ENCODE data around the gene MICAL1. TPM values are rescaled to one million over a fixed set of nuclear protein-coding genes. Genes with fewer than 3 reads are reported as not detected.

MICAL1 gene
- total RNA-seq, 1 experiment from 2014 or later = 9.1 TPM

GRCh38 chr6:109450801-109451200 is 4.8 kb downstream of the MICAL1 start:
- Histone ChIP-seq H3K79me2 (ENCODE audit: low read length) (no peaks in the 10 kb centered on the region), H3K27me3 (ENCODE audit: low read length) (no peaks in the 10 kb centered on the region), H3K9me2 (replicated peaks; ENCODE audit: low read length) (no peaks in the 10 kb centered on the region), H3K9me3 (ENCODE audit: low read length) (no peaks in the 10 kb centered on the region), H3K4me2 (ENCODE audit: low read length) (no peak overlapping the region), H3K9ac (ENCODE audit: low read length) (no peak overlapping the region), H3K4me3 (ENCODE audit: low read length) (no peak overlapping the region), H4K20me1 (ENCODE audit: low read length) (no peaks in the 10 kb centered on the region), H3K4me1 (ENCODE audit: insufficient read depth, low read length) (no peaks in the 10 kb centered on the region), H3K27ac (ENCODE audit: low read length) (no peak overlapping the region), H3F3A (ENCODE audit: low read length, unreplicated experiment) (no peaks in the 10 kb centered on the region), H2AFZ (ENCODE audit: low read length) (no peak overlapping the region), H3K36me3 (ENCODE audit: low read depth, low read length) (no peaks in the 10 kb centered on the region)
- CTCF ChIA-PET = no interaction called here
- POLR2A ChIA-PET (ENCODE audit: unreplicated experiment) = no interaction called here
- no peak for ATAC-seq
- no peak for TF ChIP-seq EZH2 (IDR thresholded peaks at IDR 0.05; ENCODE audit: low read length, unreplicated experiment)
- DNase-seq = no peak
- intact Hi-C loops (cut with micrococcal nuclease) = no loop called here
- no TSS peak for BruUV-seq (replicated peaks)

- TF ChIP-seq EZH2 (IDR thresholded peaks at IDR 0.05; ENCODE audit: low read length, unreplicated experiment) = no peak
- ChIA-PET CTCF (no interaction called here), POLR2A (ENCODE audit: unreplicated experiment) (no interaction called here)
- no peaks in the 10 kb centered on the region for H3K9me2 ChIP-seq (replicated peaks; ENCODE audit: low read length)
- H3K4me2 ChIP-seq (ENCODE audit: low read length) = no peak overlapping the region
- H3K9ac ChIP-seq (ENCODE audit: low read length) = no peak overlapping the region
- BruUV-seq (replicated peaks) = no TSS peak
- no peaks in the 10 kb centered on the region for H3K4me1 ChIP-seq (ENCODE audit: insufficient read depth, low read length)
- no peaks in the 10 kb centered on the region for H3K36me3 ChIP-seq (ENCODE audit: low read depth, low read length)
- H3K27ac ChIP-seq (ENCODE audit: low read length) = no peak overlapping the region
- intact Hi-C loops (cut with micrococcal nuclease) = no loop called here
- no peak for DNase-seq
- H4K20me1 ChIP-seq (ENCODE audit: low read length) = no peaks in the 10 kb centered on the region
- H3K79me2 ChIP-seq (ENCODE audit: low read length) = no peaks in the 10 kb centered on the region
- no peak overlapping the region for H2AFZ ChIP-seq (ENCODE audit: low read length)
- ATAC-seq = no peak
- no peaks in the 10 kb centered on the region for H3K9me3 ChIP-seq (ENCODE audit: low read length)
- H3K4me3 ChIP-seq (ENCODE audit: low read length) = no peak overlapping the region
- no peaks in the 10 kb centered on the region for H3F3A ChIP-seq (ENCODE audit: low read length, unreplicated experiment)
- H3K27me3 ChIP-seq (ENCODE audit: low read length) = no peaks in the 10 kb centered on the region
Observed at GRCh38 chr6:109449795-109450673, 5.5 kb downstream of the MICAL1 start.

GRCh38 chr6:109449064-109449794 is 6.3 kb downstream of the MICAL1 start:
- H4K20me1 ChIP-seq (ENCODE audit: low read length) = no peaks in the 10 kb centered on the region
- no peak overlapping the region for H2AFZ ChIP-seq (ENCODE audit: low read length)
- no peak for TF ChIP-seq CTCF (conservative IDR thresholded peaks at IDR 0.05; ENCODE audit: low read depth, low read length)
- TF ChIP-seq EZH2phosphoT487 (IDR thresholded peaks at IDR 0.05; ENCODE audit: borderline replicate concordance, low read length) = no peak
- no peak for TF ChIP-seq EZH2 (IDR thresholded peaks at IDR 0.05; ENCODE audit: low read length, unreplicated experiment)
- no peak overlapping the region for H3K27ac ChIP-seq (ENCODE audit: low read length)
- intact Hi-C loops (cut with micrococcal nuclease) = no loop called here
- DNase-seq (no peak), ATAC-seq (no peak)
- ChIA-PET CTCF (no interaction called here), POLR2A (ENCODE audit: unreplicated experiment) (no interaction called here)
- no peak overlapping the region for H3K4me2 ChIP-seq (ENCODE audit: low read length)
- no TSS peak for BruUV-seq (replicated peaks)
- H3K9me2 ChIP-seq (replicated peaks; ENCODE audit: low read length) = no peaks in the 10 kb centered on the region
- no peaks in the 10 kb centered on the region for H3K9me3 ChIP-seq (ENCODE audit: low read length)
- no peak overlapping the region for H3K9ac ChIP-seq (ENCODE audit: low read length)
- H3K36me3 ChIP-seq (ENCODE audit: low read depth, low read length) = no peaks in the 10 kb centered on the region
- no peaks in the 10 kb centered on the region for H3F3A ChIP-seq (ENCODE audit: low read length, unreplicated experiment)
- no peak overlapping the region for H3K4me3 ChIP-seq (ENCODE audit: low read length)
- H3K79me2 ChIP-seq (ENCODE audit: low read length) = no peaks in the 10 kb centered on the region
- H3K4me1 ChIP-seq (ENCODE audit: insufficient read depth, low read length) = no peaks in the 10 kb centered on the region
- H3K27me3 ChIP-seq (ENCODE audit: low read length) = no peaks in the 10 kb centered on the region

Measured in PC-3 (cell line).